Lower leg skin (tissue), 4 donors: Measurements from ENCODE around the gene SCAF1. TPM values are rescaled to one million over a fixed set of nuclear protein-coding genes. Genes with fewer than 3 reads are reported as not detected.

Experiments
- DNase-seq, 2 donors: peaks; one replicate each; pipeline ENCODE4 v3.0.0-alpha.2; 2019; ENCODE audit warnings: low spot score in 2 of 2
- H3K4me3 ChIP-seq: fragments of 200-600 bp; sonication (generic); 2 replicates; pipeline ENCODE4 v1.5.1; 2017; ENCODE audit warnings: mild to moderate bottlenecking, low read depth; ENCODE audit not compliant: poor library complexity, severe bottlenecking
- CTCF ChIP-seq, 3 donors: fragments of 450-650 bp; IDR thresholded peaks; one replicate each; pipeline ENCODE4 v1.5.1; 2016; ENCODE audit warnings: antibody characterized with exemption in 3 of 3, mild to moderate bottlenecking in 3 of 3, moderate library complexity in 2 of 3
- POLR2A ChIP-seq, 2 donors: fragments of 450-650 bp; IDR thresholded peaks; one replicate each; pipeline ENCODE4 v1.6.1; 2016 to 2017; ENCODE audit warnings: antibody characterized with exemption in 2 of 2, mild to moderate bottlenecking in 1 of 2, moderate library complexity in 1 of 2
- WGBS, 2 donors: methylation state at CpG; one replicate each; pipeline ENCODE4 v1.1.5; 2018; 5-methylcytosine and 5-hydroxymethylcytosine counted together
- intact Hi-C: fragments of 100-400 bp; cut with DNase I; formaldehyde crosslinking; loops from one replicate; pipeline ENCODE4 v1.15.0; 2023; ENCODE audit warnings: low total_unique reads
- total RNA-seq, 4 donors: library from RNA; depleted of rRNA; stranded (reverse); fragments of >200 nt; gene quantifications; one replicate each; pipeline ENCODE4 v1.1.0, GENCODE V29; 2016

SCAF1 gene
- total RNA-seq, 4 donors from 2014 or later = 28.6 to 54.3 (median 33.7) TPM

DNA sequence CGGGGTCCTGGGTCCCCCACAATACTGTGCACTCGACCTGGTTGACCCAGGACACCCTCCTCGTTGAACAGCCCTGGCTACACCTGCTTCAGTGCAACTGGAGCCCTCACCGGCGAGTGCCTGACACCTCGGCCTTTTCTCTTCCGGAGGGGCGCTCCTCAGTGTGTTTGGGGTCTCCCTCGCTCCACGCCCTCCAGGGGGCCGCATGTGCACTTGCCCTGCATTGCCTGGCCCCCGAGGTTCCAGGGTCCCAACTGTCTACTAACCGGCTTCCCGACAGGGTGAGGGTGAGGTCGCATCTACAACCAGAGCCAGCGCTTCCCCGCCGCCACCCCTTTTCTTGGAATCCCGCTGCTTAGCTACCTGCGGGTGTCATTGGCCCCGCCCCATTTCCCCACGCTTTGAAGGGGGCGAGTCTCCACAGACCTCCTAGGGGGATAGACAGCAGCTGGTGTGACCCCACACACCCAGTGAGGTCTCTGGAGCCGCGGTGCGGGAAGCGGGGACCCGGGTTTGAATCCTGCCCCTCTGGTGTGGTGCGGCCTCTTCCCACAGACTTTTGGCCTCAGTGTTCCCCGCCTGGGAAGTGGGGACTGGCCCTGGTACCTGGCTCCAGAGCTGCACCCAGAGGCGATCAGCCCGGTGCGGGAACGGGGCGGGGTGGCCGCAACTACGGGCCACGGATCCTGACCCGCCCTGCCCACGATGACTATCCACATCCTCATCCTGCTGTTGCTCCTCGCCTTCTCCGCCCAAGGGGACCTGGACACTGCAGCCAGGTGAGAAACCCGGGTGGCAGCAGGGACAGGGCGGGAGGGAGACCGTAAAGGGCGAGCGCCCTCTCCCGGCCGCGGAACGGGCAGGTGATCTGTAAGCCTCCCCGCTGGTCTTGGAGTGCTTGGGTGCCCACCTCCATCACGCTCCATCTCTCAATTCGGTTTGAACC lies 47.4 kb downstream of the SCAF1 start, which contains the start of gene ADM5:
Gene ADM5, plus strand, starts transcription at position 462 of the 946 bp plus-strand sequence. Its CDS starts 244 bp downstream, at position 706.
- 28% methylated on average over 41 to 43 of the region's 54 CpGs for WGBS, 2 donors
- DNase-seq = peak in 1 of 2 donors; percentile 91
- no peak for TF ChIP-seq CTCF (IDR thresholded peaks at IDR 0.05)
- TF ChIP-seq POLR2A (IDR thresholded peaks at IDR 0.05) = no peak
- intact Hi-C loops = no loop called here
- H3K4me3 ChIP-seq = peak within 1 kb of the TSS; percentile 34

DNA sequence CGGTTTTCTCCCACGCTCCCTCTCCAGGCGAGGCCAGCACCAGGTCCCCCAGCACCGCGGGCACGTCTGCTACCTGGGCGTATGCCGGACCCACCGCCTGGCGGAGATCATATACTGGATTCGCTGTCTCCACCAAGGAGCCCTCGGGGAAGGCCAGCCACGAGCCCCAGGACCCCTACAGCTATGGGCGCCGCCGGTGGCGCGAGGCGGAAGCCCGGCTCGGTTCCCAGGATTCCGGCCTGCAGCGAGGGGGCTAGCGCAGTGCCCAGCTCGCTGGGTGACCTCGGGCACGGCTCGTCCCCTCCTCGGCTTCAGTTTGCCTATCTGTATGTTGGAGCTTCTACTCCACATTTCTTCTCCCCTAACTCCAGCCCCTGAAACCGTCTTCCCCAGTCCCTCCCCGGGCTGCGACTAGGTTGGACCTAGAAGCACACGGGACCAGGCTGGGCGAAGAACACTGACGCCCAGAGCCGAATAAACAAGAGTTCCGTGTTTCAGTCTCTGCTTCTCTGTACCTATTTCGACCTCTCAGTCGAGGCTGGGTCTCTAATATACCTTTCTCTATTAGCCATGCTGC lies 48.2 kb downstream of the SCAF1 start:
- no peak for DNase-seq
- TF ChIP-seq CTCF (IDR thresholded peaks at IDR 0.05) (no peak), POLR2A (IDR thresholded peaks at IDR 0.05) (no peak)
- peak overlapping the region; percentile 34 for H3K4me3 ChIP-seq
- WGBS, 2 donors = 12 to 18% methylated on average over 34 to 39 of the region's 39 CpGs
- intact Hi-C loops = no loop called here

DNA sequence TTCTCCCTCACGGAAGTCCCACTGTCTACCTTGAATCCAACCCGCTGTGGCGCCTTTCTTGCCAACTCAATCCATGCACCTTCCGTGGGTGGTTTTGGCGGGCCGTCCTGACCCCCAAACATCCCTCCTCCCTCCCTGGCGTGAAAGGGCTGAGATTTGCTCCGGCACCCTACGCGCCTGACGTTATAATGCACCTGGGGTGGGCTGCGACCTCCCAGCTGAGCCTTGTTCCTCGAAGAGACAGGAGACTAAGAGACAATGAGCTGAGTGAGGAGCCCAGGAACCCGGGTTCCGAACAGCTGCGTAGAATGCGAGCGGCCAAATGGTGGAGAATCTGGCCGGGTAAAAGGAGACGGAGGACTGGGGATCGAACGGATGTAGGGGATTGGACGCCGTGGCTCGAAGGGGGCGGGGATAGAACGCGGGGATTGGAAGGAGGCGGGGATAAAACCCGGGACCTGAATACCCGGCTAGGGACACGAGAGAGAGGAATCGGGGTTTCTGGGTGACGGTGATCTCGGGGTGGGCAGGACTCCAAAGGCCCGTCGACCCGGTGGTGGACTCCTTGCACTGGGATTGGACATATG lies 48.7 kb downstream of the SCAF1 start, which contains the start of gene CPT1C:
Gene CPT1C, plus strand, starts transcription at position 461 of the 587 bp plus-strand sequence. CDS start 1,137 bp downstream, outside the sequence.
- no peak for TF ChIP-seq POLR2A (IDR thresholded peaks at IDR 0.05)
- TF ChIP-seq CTCF (IDR thresholded peaks at IDR 0.05) = no peak
- intact Hi-C loops = no loop called here
- DNase-seq = peak; percentile 73 to 95
- 1 to 2% methylated on average over 38 of the region's 38 CpGs for WGBS, 2 donors
- peak within 1 kb of the TSS; percentile 34 for H3K4me3 ChIP-seq

- WGBS, 2 donors = 19 to 24% methylated on average over 31 to 38 of the region's 39 CpGs
- DNase-seq = no peak
- no peak overlapping the region for H3K4me3 ChIP-seq
- TF ChIP-seq POLR2A (IDR thresholded peaks at IDR 0.05) = no peak
- TF ChIP-seq CTCF (IDR thresholded peaks at IDR 0.05) = no peak
- intact Hi-C loops = no loop called here
Observed at GRCh38 chr19:49691243-49692146, 49.5 kb downstream of the SCAF1 start.

DNA sequence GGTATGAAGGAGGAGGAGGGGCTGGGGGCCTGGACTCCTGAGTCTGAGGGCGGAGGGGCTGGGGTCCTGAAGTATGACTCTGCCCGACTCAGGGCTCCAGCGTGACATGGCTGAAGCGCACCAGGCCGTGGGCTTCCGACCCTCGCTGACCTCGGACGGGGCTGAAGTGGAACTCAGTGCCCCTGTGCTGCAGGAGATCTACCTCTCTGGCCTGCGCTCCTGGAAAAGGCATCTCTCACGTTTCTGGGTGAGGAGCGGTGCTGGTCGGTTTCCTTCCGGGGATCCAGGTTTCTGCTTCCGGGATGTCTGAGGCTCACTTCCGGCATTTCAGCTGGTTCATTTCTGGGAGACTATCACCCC lies 50.1 kb downstream of the SCAF1 start:
- 69 to 80% methylated on average over 16 of the region's 16 CpGs for WGBS, 2 donors
- intact Hi-C loops = no loop called here
- no peak overlapping the region for H3K4me3 ChIP-seq
- no peak for DNase-seq
- TF ChIP-seq CTCF (IDR thresholded peaks at IDR 0.05) = no peak
- no peak for TF ChIP-seq POLR2A (IDR thresholded peaks at IDR 0.05)
